ENCODE measurements around the gene OLFML2A. TPM values are rescaled to one million over a fixed set of nuclear protein-coding genes. Genes with fewer than 3 reads are reported as not detected.

Gene OLFML2A
- total RNA-seq (2021) = 5.8 and 6.0 TPM in 2 replicates
- long read RNA-seq = 0 reads

GRCh38 chr9:124776954-124777648 lies at the start of gene OLFML2A:
OLFML2A (plus strand) TSS chr9:124777133; CDS start chr9:124777271, 138 bp downstream.
- Mint-ChIP-seq H3K4me3 (peak within 1 kb of the TSS; percentile 76 to 91), H3K27ac (peak within 1 kb of the TSS in 1 of 3 experiments; percentile 77; a peak in 1 of 7 replicates), H3K4me1 (peaks cover 30 to 42% of the 10 kb centered on the region in 2 experiments), H3K9me3 (peaks cover 2% of the 10 kb centered on the region in 2 experiments; a peak in 1 of 5 replicates), H3K27me3 (ENCODE audit: low read depth) (peaks cover 47% of the 10 kb centered on the region), H3K36me3 (ENCODE audit: insufficient read depth in 1 of 3, low read depth in 3 of 3) (no peaks in the 10 kb centered on the region; a peak in 2 of 7 replicates)
- Histone ChIP-seq H3K18ac (ENCODE audit: insufficient read length, low read depth, low read length) (peak within 1 kb of the TSS; percentile 48), H2BK20ac (ENCODE audit: low read depth, low read length, poor library complexity, severe bottlenecking) (no peak within 1 kb of the TSS), H3K27ac (ENCODE audit: insufficient read length, low read depth, low read length) (no peak within 1 kb of the TSS), H4K8ac (replicated peaks; ENCODE audit: insufficient read length, low read depth, low read length) (no peak within 1 kb of the TSS), H2AK5ac (ENCODE audit: insufficient read length, low read length) (no peak within 1 kb of the TSS), H4K91ac (ENCODE audit: insufficient read length, low read depth, low read length) (no peak within 1 kb of the TSS), H3K56ac (ENCODE audit: insufficient read length, low read depth, low read length) (no peak within 1 kb of the TSS), H3K4me1 (ENCODE audit: insufficient read depth, low read length) (peaks cover 5% of the 10 kb centered on the region; the same call in 1 of the 2 replicates), H4K20me1 (ENCODE audit: control insufficient read depth, insufficient read depth, insufficient read length) (no peaks in the 10 kb centered on the region), H2AFZ (ENCODE audit: low read length) (no peak within 1 kb of the TSS), H2BK12ac (ENCODE audit: insufficient read length, low read depth, low read length) (no peak within 1 kb of the TSS), H3K4ac (ENCODE audit: low read depth, low read length) (no peak within 1 kb of the TSS), H4K5ac (ENCODE audit: insufficient read length, low read depth, low read length) (no peak within 1 kb of the TSS), H2BK15ac (ENCODE audit: low read depth, low read length) (no peak within 1 kb of the TSS), H3K79me2 (ENCODE audit: insufficient read depth, low read length) (no peaks in the 10 kb centered on the region), H3T11ph (ENCODE audit: low read length) (no peak within 1 kb of the TSS), H3K9me3 (ENCODE audit: control insufficient read depth, low read depth, low read length) (no peaks in the 10 kb centered on the region), H2BK120ac (ENCODE audit: low read depth, low read length, poor library complexity, severe bottlenecking) (no peak within 1 kb of the TSS), H3K27me3 (ENCODE audit: insufficient read depth, low read length) (peaks cover 2% of the 10 kb centered on the region; the same call in 1 of the 2 replicates), H3K79me1 (ENCODE audit: insufficient read depth, low read depth, low read length, poor library complexity, severe bottlenecking) (no peaks in the 10 kb centered on the region), H3K23ac (ENCODE audit: insufficient read length, low read depth, low read length) (no peak within 1 kb of the TSS), H3K14ac (ENCODE audit: insufficient read depth, low read length) (peak within 1 kb of the TSS; percentile 69), H2BK5ac (ENCODE audit: insufficient read length, low read length) (no peak within 1 kb of the TSS), H3K23me2 (ENCODE audit: insufficient read length, low read depth, low read length, poor library complexity, severe bottlenecking) (peaks cover 9% of the 10 kb centered on the region), H3K4me2 (ENCODE audit: insufficient read depth, insufficient read length, low read length) (peak within 1 kb of the TSS; percentile 68), H3K9ac (ENCODE audit: extremely low read depth, insufficient read length, low read length) (peak within 1 kb of the TSS; percentile 15)
- TF ChIP-seq, protein P1, sequence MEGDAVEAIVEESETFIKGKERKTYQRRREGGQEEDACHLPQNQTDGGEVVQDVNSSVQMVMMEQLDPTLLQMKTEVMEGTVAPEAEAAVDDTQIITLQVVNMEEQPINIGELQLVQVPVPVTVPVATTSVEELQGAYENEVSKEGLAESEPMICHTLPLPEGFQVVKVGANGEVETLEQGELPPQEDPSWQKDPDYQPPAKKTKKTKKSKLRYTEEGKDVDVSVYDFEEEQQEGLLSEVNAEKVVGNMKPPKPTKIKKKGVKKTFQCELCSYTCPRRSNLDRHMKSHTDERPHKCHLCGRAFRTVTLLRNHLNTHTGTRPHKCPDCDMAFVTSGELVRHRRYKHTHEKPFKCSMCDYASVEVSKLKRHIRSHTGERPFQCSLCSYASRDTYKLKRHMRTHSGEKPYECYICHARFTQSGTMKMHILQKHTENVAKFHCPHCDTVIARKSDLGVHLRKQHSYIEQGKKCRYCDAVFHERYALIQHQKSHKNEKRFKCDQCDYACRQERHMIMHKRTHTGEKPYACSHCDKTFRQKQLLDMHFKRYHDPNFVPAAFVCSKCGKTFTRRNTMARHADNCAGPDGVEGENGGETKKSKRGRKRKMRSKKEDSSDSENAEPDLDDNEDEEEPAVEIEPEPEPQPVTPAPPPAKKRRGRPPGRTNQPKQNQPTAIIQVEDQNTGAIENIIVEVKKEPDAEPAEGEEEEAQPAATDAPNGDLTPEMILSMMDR (conservative IDR thresholded peaks at IDR 0.05) = peak; percentile 69
- no peak for DNase-seq
- WGBS (ENCODE audit: extremely low coverage, insufficient read length, low lambda C conversion rate) = no CpG with 5 or more reads among the region's 87 CpGs
